ENCODE data around the gene COQ9.

COQ9 gene

DNA sequence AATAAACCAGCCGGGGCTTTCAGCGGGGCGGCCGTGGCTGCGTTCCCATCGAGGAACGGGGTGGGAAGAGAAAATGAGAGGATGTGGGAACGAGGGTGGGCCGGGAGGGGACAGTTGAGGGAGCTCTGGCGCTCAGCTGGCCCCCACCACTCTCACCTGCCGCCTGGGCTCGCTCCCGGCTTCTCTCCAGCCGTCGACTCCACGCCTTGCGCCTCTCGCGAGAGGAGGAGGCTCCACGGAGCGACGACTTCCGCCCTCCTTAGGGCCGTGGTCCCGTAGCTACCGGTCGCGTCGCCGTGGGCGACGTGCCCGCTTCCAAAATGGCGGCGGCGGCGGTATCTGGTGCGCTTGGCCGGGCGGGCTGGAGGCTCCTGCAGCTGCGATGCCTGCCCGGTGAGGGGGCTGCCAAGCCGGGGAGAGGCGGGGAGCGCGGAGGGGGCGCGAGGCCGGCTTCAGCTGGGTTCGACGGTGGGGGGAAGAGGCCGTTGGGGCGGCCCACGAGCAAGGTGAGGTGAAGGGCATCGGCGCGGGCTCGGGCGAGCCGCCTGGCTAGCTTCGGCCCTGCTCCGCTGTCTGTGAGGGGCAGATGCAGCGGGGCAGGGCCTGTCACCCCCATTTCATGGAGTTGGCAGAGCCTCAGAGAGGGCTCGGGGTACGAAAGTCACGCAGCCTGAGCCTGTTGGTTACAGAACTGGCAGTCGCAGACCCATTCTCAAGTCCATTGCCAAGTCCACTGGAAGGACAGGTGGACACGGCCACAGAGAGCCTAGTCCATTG lies at the start of gene COQ9, which contains the start of gene CIAPIN1 (continued):
- TF ChIP-seq KLF1 (tag by site-specific recombination; IDR thresholded peaks at IDR 0.05) = peak; percentile 39; the same call in 1 of the 2 replicates
- TF ChIP-seq ZNF530 (tag by site-specific recombination; IDR thresholded peaks at IDR 0.05; ENCODE audit: low read depth) = no peak
- peak; percentile 65; the same call in 1 of the 2 replicates for TF ChIP-seq KLF9 (tag by site-specific recombination; IDR thresholded peaks at IDR 0.05; ENCODE audit: low read depth)
- TF ChIP-seq, protein P1, sequence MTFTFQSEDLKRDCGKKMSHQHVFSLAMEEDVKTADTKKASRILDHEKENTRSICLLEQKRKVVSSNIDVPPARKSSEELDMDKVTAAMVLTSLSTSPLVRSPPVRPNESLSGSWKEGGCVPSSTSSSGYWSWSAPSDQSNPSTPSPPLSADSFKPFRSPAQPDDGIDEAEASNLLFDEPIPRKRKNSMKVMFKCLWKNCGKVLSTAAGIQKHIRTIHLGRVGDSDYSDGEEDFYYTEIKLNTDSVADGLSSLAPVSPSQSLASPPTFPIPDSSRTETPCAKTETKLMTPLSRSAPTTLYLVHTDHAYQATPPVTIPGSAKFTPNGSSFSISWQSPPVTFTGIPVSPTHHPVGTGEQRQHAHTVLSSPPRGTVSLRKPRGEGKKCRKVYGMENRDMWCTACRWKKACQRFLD (tag by site-specific recombination; IDR thresholded peaks at IDR 0.05) = no peak
- TF ChIP-seq, protein P2, sequence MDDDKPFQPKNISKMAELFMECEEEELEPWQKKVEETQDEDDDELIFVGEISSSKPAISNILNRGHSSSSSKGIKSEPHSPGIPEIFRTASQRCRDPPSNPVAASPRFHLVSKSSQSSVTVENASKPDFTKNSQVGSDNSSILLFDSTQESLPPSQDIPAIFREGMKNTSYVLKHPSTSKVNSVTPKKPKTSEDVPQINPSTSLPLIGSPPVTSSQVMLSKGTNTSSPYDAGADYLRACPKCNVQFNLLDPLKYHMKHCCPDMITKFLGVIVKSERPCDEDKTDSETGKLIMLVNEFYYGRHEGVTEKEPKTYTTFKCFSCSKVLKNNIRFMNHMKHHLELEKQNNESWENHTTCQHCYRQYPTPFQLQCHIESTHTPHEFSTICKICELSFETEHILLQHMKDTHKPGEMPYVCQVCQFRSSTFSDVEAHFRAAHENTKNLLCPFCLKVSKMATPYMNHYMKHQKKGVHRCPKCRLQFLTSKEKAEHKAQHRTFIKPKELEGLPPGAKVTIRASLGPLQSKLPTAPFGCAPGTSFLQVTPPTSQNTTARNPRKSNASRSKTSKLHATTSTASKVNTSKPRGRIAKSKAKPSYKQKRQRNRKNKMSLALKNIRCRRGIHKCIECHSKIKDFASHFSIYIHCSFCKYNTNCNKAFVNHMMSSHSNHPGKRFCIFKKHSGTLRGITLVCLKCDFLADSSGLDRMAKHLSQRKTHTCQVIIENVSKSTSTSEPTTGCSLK (tag by site-specific recombination; IDR thresholded peaks at IDR 0.05) = no peak
- TF ChIP-seq, protein P3, sequence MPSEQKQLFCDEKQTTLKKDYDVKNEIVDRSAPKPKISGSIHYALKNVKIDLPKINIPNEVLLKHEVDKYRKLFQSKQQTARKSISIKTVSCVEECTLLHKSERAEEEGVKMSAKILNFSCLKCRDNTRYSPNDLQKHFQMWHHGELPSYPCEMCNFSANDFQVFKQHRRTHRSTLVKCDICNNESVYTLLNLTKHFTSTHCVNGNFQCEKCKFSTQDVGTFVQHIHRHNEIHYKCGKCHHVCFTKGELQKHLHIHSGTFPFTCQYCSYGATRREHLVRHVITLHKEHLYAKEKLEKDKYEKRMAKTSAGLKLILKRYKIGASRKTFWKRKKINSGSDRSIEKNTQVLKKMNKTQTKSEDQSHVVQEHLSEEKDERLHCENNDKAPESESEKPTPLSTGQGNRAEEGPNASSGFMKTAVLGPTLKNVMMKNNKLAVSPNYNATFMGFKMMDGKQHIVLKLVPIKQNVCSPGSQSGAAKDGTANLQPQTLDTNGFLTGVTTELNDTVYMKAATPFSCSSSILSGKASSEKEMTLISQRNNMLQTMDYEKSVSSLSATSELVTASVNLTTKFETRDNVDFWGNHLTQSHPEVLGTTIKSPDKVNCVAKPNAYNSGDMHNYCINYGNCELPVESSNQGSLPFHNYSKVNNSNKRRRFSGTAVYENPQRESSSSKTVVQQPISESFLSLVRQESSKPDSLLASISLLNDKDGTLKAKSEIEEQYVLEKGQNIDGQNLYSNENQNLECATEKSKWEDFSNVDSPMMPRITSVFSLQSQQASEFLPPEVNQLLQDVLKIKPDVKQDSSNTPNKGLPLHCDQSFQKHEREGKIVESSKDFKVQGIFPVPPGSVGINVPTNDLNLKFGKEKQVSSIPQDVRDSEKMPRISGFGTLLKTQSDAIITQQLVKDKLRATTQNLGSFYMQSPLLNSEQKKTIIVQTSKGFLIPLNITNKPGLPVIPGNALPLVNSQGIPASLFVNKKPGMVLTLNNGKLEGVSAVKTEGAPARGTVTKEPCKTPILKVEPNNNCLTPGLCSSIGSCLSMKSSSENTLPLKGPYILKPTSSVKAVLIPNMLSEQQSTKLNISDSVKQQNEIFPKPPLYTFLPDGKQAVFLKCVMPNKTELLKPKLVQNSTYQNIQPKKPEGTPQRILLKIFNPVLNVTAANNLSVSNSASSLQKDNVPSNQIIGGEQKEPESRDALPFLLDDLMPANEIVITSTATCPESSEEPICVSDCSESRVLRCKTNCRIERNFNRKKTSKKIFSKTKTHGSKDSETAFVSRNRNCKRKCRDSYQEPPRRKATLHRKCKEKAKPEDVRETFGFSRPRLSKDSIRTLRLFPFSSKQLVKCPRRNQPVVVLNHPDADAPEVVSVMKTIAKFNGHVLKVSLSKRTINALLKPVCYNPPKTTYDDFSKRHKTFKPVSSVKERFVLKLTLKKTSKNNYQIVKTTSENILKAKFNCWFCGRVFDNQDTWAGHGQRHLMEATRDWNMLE (tag by site-specific recombination; conservative IDR thresholded peaks at IDR 0.05; ENCODE audit: low read depth) = peak; percentile 56
- peak; percentile 77 for TF ChIP-seq SP7 (tag by site-specific recombination; IDR thresholded peaks at IDR 0.05)
- TF ChIP-seq ZNF560 (tag by site-specific recombination; IDR thresholded peaks at IDR 0.05; ENCODE audit: borderline replicate concordance) = no peak
- TF ChIP-seq, protein P4, sequence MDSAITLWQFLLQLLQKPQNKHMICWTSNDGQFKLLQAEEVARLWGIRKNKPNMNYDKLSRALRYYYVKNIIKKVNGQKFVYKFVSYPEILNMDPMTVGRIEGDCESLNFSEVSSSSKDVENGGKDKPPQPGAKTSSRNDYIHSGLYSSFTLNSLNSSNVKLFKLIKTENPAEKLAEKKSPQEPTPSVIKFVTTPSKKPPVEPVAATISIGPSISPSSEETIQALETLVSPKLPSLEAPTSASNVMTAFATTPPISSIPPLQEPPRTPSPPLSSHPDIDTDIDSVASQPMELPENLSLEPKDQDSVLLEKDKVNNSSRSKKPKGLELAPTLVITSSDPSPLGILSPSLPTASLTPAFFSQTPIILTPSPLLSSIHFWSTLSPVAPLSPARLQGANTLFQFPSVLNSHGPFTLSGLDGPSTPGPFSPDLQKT (IDR thresholded peaks at IDR 0.05; ENCODE audit: borderline replicate concordance, low read depth, low read length) = no peak
- peak; percentile 67; the same call in 1 of the 2 replicates for TF ChIP-seq ZBTB7A (tag by site-specific recombination; IDR thresholded peaks at IDR 0.05; ENCODE audit: low read depth)
- TF ChIP-seq, protein P5, sequence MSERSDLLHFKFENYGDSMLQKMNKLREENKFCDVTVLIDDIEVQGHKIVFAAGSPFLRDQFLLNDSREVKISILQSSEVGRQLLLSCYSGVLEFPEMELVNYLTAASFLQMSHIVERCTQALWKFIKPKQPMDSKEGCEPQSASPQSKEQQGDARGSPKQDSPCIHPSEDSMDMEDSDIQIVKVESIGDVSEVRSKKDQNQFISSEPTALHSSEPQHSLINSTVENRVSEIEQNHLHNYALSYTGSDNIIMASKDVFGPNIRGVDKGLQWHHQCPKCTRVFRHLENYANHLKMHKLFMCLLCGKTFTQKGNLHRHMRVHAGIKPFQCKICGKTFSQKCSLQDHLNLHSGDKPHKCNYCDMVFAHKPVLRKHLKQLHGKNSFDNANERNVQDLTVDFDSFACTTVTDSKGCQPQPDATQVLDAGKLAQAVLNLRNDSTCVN (tag by site-specific recombination; optimal IDR thresholded peaks at IDR 0.05) = peak; percentile 94
- TF ChIP-seq YY2 (tag by site-specific recombination; IDR thresholded peaks at IDR 0.05) = peak; percentile 92
- TF ChIP-seq ZBTB8A (tag by site-specific recombination; IDR thresholded peaks at IDR 0.05) = peak; percentile 26; the same call in 1 of the 2 replicates
- TF ChIP-seq, protein P6, sequence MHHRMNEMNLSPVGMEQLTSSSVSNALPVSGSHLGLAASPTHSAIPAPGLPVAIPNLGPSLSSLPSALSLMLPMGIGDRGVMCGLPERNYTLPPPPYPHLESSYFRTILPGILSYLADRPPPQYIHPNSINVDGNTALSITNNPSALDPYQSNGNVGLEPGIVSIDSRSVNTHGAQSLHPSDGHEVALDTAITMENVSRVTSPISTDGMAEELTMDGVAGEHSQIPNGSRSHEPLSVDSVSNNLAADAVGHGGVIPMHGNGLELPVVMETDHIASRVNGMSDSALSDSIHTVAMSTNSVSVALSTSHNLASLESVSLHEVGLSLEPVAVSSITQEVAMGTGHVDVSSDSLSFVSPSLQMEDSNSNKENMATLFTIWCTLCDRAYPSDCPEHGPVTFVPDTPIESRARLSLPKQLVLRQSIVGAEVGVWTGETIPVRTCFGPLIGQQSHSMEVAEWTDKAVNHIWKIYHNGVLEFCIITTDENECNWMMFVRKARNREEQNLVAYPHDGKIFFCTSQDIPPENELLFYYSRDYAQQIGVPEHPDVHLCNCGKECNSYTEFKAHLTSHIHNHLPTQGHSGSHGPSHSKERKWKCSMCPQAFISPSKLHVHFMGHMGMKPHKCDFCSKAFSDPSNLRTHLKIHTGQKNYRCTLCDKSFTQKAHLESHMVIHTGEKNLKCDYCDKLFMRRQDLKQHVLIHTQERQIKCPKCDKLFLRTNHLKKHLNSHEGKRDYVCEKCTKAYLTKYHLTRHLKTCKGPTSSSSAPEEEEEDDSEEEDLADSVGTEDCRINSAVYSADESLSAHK (tag by site-specific recombination; IDR thresholded peaks at IDR 0.05) = peak; percentile 34; the same call in 1 of the 2 replicates
- peak; percentile 83 for TF ChIP-seq ZNF76 (tag by site-specific recombination; IDR thresholded peaks at IDR 0.05; ENCODE audit: borderline replicate concordance, low read depth)
- TF ChIP-seq, protein P7, sequence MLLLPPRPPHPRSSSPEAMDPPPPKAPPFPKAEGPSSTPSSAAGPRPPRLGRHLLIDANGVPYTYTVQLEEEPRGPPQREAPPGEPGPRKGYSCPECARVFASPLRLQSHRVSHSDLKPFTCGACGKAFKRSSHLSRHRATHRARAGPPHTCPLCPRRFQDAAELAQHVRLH (tag by site-specific recombination; IDR thresholded peaks at IDR 0.05) = peak; percentile 92
- peak; percentile 38; the same call in 1 of the 2 replicates for TF ChIP-seq GLIS1 (tag by site-specific recombination; IDR thresholded peaks at IDR 0.05)
- TF ChIP-seq ZNF239 (tag by site-specific recombination; IDR thresholded peaks at IDR 0.05) = 0 out of 2 replicates have a peak, but pooled peaks have one; percentile 14
- TF ChIP-seq OVOL3 (tag by site-specific recombination; IDR thresholded peaks at IDR 0.05) = peak; percentile 29; the same call in 1 of the 2 replicates
- TF ChIP-seq, protein P8, sequence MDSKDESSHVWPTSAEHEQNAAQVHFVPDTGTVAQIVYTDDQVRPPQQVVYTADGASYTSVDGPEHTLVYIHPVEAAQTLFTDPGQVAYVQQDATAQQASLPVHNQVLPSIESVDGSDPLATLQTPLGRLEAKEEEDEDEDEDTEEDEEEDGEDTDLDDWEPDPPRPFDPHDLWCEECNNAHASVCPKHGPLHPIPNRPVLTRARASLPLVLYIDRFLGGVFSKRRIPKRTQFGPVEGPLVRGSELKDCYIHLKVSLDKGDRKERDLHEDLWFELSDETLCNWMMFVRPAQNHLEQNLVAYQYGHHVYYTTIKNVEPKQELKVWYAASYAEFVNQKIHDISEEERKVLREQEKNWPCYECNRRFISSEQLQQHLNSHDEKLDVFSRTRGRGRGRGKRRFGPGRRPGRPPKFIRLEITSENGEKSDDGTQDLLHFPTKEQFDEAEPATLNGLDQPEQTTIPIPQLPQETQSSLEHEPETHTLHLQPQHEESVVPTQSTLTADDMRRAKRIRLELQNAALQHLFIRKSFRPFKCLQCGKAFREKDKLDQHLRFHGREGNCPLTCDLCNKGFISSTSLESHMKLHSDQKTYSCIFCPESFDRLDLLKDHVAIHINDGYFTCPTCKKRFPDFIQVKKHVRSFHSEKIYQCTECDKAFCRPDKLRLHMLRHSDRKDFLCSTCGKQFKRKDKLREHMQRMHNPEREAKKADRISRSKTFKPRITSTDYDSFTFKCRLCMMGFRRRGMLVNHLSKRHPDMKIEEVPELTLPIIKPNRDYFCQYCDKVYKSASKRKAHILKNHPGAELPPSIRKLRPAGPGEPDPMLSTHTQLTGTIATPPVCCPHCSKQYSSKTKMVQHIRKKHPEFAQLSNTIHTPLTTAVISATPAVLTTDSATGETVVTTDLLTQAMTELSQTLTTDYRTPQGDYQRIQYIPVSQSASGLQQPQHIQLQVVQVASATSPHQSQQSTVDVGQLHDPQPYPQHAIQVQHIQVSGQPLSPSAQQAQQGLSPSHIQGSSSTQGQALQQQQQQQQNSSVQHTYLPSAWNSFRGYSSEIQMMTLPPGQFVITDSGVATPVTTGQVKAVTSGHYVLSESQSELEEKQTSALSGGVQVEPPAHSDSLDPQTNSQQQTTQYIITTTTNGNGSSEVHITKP (tag by site-specific recombination; IDR thresholded peaks at IDR 0.05) = peak; percentile 81
